H54 (cell line): Measurements from ENCODE around the gene BBOX1.
"Not testable (repeated sequence)": the region's sequence is repeated elsewhere in the genome, so short reads cannot be mapped to it uniquely, and the experiment has no call there.

Experiments used
- DNase-seq: peaks from one replicate; pipeline ENCODE4 v3.0.0; 2011; ENCODE audit warnings: low spot score, mixed read lengths; ENCODE audit not compliant: insufficient read length
- FAIRE-seq: peaks from 3 replicates; lab custom pipeline; 2011; peaks lifted over from hg19 to GRCh38; lab: Jason Lieb, UNC
- POLR2A ChIP-seq: IDR thresholded peaks from 2 replicates; pipeline ENCODE4 v1.6.1; 2011; ENCODE audit warnings: low read depth, mild to moderate bottlenecking, low read length

BBOX1 gene, protein sequence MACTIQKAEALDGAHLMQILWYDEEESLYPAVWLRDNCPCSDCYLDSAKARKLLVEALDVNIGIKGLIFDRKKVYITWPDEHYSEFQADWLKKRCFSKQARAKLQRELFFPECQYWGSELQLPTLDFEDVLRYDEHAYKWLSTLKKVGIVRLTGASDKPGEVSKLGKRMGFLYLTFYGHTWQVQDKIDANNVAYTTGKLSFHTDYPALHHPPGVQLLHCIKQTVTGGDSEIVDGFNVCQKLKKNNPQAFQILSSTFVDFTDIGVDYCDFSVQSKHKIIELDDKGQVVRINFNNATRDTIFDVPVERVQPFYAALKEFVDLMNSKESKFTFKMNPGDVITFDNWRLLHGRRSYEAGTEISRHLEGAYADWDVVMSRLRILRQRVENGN

GRCh38 chr11:27040302-27041115, at the start of gene BBOX1:
Gene BBOX1 (plus strand): TSS chr11:27040815. CDS start chr11:27055431, 14,616 bp downstream.
- no peak for DNase-seq
- no peak for TF ChIP-seq POLR2A
- FAIRE-seq, result no peak

- TF ChIP-seq POLR2A, result no peak
- FAIRE-seq, result no peak
- DNase-seq, result no peak
Measured at GRCh38 chr11:26992031-26992541, 48.5 kb upstream of the BBOX1 start.

- TF ChIP-seq POLR2A, result no peak
- DNase-seq, result no peak
- no peak for FAIRE-seq
Measured at GRCh38 chr11:26993965-26994457, 46.6 kb upstream of the BBOX1 start, which contains the start of gene FIBIN. Gene FIBIN (plus strand): TSS chr11:26994112. CDS start chr11:26994527, 415 bp downstream.

DNA sequence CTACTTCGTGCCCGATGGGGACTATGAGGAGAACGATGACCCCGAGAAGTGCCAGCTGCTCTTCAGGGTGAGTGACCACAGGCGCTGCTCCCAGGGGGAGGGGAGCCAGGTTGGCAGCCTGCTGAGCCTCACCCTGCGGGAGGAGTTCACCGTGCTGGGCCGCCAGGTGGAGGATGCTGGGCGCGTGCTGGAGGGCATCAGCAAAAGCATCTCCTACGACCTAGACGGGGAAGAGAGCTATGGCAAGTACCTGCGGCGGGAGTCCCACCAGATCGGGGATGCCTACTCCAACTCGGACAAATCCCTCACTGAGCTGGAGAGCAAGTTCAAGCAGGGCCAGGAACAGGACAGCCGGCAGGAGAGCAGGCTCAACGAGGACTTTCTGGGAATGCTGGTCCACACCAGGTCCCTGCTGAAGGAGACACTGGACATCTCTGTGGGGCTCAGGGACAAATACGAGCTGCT, 46.0 kb upstream of the BBOX1 start:
- no peak for TF ChIP-seq POLR2A
- FAIRE-seq (no peak), DNase-seq (no peak)

DNA sequence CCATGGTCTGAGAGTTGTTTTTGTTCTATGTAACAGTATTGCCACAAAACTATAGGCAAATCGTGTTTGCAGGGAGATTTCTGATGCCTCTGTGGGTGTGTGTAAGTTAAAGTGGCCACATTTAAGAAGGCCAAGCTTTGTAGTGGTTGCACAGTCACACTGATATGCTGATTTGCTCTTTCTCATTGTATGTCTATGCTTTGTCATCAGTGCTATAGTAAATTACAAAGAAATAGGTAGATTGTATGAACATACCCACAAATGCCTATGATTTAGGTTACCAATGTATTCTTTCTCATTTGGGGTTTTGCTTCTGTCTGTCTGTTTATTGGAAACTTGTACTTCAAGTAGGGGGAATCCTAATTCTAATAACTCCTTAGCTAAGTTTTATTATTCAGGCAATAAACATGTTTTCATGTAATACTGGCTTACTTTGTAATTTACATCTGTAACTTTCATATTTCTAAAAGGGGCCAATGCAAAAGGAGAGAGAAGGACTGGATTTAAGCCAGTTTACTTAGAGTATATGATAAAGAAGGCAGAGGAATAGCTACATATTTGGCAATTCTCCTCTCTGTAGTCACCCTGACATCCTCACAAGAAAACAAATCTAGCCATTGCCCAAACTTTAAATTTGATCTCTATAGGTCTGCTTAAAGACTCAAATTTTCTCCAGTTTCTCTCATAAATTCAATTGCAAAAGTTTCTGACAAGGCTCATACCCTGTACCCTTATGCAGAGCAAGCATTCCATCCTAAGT, 44.7 kb upstream of the BBOX1 start:
- TF ChIP-seq POLR2A, result no peak
- no peak for FAIRE-seq
- DNase-seq, result no peak

GRCh38 chr11:26997378-26997777, 43.2 kb upstream of the BBOX1 start:
- TF ChIP-seq POLR2A, result no peak
- no peak for DNase-seq
- no peak for FAIRE-seq

DNA sequence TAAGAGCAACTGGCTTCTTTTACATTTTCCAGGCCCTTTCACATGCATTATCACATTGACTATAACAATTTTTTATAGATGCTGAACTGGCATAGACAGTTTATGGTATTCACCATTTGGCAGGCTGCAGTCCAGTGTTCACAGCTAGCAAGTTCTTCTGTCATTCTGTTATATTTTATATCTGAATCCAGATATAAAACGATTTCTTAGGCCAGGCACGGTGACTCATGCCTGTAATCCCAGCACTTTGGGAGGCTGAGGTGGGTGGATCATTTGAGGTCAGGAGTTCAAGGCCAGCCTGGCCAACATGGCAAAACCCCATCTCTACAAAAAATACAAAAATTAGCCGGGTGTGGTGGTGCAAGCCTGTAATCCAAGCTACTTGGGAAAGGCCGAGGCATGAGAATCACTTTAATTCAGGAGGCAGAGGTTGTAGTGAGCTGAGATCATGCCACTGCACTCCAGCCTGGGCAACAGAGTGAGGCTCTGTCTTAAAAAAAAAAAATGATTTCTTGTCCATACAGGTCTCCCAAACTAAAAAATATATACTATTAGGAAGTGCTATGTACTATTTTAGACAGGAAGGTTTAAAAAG, 39.4 kb upstream of the BBOX1 start:
- DNase-seq, FAIRE-seq: not testable (repeated sequence)

- FAIRE-seq, result no peak
- TF ChIP-seq POLR2A, result no peak
- DNase-seq, result no peak
Measured at GRCh38 chr11:27002431-27002830, 38.2 kb upstream of the BBOX1 start.

- FAIRE-seq, result no peak
- DNase-seq, result no peak
- no peak for TF ChIP-seq POLR2A
Measured at GRCh38 chr11:27002838-27003237, 37.8 kb upstream of the BBOX1 start.

GRCh38 chr11:27004103-27004502, 36.5 kb upstream of the BBOX1 start:
- FAIRE-seq (no peak), DNase-seq (no peak)

DNA sequence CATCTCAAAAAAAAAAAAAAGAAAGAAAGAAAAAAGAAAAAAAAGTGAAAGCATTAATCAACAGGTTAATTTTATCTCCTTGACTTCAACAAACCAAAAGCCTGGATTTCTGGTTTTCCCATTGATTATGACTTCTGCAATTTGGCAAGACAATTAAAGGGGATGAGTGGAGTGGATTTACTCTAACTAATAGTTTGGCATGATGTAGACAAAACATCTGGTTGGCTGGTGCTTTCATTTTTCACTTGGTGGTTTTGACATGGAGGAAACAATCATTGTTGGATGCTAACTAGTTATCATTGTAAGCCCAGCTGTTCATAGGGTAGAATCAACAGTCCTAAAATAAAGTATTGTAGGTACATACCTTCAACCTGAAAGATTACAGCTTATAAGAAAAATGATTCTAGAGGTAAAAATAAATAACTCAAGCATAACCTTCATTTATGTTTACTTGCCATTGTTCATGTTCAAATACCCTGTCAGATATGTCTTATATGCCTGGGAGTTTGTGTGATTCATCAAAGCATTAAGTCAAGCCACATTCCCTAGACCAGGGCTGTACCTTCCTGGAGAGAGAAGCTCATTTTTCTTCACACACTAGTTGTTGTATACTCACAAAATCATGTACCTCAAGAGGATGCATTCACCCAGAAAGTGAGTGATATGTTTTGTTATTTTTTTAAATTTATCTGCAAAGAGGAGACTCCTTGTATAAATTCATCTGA, 31.6 kb upstream of the BBOX1 start:
- no peak for DNase-seq
- no peak for TF ChIP-seq POLR2A

More at GRCh38 chr11:27004103-27004502, 36.5 kb upstream of the BBOX1 start:
- TF ChIP-seq POLR2A, result no peak

GRCh38 chr11:27011560-27012233, 28.9 kb upstream of the BBOX1 start:
- no peak for FAIRE-seq
- DNase-seq, result no peak
- no peak for TF ChIP-seq POLR2A

More for the DNA sequence above, 31.6 kb upstream of the BBOX1 start:
- FAIRE-seq, result no peak
